GM13977 (cell line): Measurements from ENCODE around the gene VRTN.

Experiments used
- DNase-seq: peaks from one replicate; pipeline ENCODE4 v3.0.0; 2012; ENCODE audit warnings: low spot score
- in situ Hi-C: fragments of 300-500 bp; cut with MboI; formaldehyde crosslinking; loops from one replicate; pipeline ENCODE4 v1.12.0; 2022; ENCODE audit warnings: low sequenced_read_pairs, low pct_unique_long_range_greater_than_20kb, mixed read lengths, inconsistent platforms; ENCODE audit not compliant: unreplicated experiment
- TF ChIP-seq, protein P1 (sequence below): IDR thresholded peaks from 2 replicates; pipeline ENCODE4 v1.5.1; 2012; ENCODE audit warnings: mild to moderate bottlenecking, control low read depth; ENCODE audit not compliant: insufficient read depth; ENCODE audit errors: extremely low read depth, missing control alignments

Gene VRTN

DNA sequence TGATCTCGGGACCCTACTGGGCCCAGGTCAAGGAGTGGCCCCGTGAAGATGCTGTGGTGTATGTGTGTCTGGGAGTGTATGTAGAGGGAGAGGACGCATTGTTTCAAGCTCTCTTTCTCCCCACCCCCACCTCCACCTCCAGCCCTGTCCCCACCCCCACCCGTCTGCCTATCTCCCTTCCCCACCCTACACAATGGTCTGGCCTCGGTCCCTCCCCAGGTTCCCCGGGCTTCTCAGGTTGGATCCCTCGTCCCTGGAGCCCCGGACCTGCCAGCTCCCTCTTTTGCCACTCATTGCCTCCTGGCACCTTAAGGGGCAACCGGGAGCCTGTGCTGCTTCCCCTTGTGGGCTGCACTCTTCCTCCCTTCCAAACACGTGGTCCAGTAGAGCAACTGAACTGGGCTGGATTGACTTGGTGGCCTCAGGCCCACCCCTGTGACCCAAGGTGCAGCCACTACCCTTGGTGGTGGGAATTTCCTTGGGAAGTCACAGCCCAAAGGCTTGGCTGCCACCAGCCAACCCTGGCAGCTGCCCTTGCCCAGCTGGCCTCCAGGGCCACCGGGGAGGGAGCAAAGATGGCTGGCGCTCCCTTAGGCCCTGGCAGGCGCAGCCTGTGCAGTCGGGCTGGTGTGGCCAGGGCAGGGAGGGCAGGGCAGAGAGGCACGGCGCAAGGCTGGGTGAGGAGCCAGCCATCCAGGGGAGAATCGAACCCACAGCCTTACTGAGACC is 628 bp downstream of the VRTN start:
- DNase-seq = no peak
- in situ Hi-C loops = no loop called here
- TF ChIP-seq, protein P1, sequence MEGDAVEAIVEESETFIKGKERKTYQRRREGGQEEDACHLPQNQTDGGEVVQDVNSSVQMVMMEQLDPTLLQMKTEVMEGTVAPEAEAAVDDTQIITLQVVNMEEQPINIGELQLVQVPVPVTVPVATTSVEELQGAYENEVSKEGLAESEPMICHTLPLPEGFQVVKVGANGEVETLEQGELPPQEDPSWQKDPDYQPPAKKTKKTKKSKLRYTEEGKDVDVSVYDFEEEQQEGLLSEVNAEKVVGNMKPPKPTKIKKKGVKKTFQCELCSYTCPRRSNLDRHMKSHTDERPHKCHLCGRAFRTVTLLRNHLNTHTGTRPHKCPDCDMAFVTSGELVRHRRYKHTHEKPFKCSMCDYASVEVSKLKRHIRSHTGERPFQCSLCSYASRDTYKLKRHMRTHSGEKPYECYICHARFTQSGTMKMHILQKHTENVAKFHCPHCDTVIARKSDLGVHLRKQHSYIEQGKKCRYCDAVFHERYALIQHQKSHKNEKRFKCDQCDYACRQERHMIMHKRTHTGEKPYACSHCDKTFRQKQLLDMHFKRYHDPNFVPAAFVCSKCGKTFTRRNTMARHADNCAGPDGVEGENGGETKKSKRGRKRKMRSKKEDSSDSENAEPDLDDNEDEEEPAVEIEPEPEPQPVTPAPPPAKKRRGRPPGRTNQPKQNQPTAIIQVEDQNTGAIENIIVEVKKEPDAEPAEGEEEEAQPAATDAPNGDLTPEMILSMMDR = no peak

DNA sequence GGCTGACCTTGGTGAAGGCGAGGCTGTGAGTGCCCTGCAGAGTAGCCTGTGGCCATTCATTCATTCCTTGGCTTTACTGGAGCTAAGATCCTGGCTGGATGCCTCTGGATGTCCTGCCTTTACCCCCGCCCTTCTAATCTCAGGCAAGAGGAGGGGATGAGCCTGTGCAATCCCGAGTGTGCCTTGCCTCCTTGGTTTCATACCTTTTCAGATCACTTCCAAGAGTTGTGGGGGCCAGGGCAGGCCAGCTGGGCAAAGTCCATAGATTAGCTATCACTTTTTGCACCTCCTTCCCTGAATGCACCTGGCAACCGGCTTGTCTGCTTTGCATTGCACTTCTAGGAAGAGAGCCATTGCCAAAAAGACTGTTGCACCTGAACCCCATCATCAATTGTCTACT is 1.5 kb downstream of the VRTN start:
- in situ Hi-C loops = no loop called here
- TF ChIP-seq, protein P1 = no peak
- DNase-seq = no peak

DNA sequence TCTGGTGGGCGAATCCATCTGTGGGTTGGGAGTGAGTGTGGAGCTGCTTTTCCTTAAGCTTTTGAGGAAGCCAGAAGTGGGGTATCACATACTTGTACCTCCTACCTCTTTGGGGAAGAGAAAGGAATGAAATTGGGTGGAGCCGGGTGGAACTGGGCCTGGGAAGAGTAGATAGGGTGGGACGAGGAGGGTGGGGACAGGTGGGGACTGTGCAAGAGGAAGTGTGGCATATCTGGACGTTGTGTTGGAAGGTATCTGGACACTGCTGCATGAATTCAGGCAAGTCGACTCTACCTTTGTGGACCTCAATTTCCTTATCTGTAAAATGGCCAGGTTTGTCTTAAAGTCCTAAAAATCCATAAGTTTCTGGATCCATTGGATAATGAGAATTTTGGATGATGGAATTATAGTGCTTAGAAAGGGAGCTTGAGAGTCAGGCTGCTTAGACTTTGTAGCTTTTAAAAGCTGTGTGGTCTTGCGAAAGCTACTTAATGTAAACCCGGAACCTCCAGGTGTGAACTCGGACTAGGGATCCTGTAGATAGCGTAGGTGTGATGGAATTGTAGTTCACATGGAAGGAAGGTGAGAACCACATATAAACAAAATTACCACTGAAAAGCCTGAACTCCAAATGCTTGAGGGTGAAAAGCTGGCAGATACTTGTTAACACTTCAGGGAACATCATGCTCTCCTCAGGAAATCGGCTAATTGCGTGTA is 2.1 kb downstream of the VRTN start:
- in situ Hi-C loops = no loop called here
- TF ChIP-seq, protein P1 = no peak
- DNase-seq = no peak

DNA sequence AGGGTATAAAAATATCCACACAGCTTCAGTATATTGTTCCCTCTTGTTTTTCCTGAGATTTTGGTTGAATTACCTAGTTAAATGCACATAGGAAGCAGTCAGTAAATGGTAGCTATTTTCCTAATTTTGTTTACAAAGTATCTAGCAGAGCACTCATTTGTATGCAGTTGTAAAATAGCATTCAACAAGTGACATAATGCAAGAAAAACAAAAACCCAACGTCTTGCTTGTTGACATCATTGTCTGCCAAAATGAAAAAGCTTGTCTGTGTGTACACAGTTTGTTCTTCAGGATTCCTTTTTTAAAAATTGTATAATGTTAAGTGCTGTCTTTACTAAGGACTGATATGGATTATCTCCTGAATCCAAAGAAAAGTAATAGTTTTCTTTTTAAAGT is 2.7 kb downstream of the VRTN start:
- DNase-seq = no peak
- in situ Hi-C loops = no loop called here
- TF ChIP-seq, protein P1 = no peak

DNA sequence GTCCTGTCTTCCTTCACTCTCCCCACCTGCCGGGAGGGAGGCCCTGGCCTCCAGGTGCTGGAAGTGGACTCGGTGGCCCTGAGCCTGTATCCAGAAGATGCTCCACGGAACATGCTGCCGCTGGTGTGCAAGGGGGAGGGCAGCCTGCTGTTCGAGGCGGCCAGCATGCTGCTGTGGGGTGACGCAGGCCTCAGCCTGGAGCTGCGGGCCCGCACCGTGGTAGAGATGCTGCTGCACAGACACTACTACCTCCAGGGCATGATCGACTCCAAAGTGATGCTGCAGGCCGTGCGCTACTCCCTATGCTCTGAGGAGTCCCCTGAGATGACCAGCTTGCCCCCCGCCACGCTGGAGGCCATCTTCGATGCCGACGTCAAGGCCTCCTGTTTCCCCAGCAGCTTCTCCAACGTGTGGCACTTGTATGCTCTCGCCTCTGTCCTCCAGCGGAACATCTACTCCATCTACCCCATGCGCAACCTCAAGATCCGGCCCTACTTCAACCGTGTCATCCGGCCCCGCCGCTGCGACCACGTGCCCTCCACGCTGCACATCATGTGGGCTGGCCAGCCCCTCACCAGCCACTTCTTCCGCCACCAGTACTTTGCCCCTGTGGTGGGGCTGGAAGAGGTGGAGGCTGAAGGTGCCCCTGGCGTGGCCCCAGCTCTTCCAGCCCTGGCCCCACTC is 8.8 kb downstream of the VRTN start:
- TF ChIP-seq, protein P1 = no peak
- in situ Hi-C loops = no loop called here
- DNase-seq = no peak

DNA sequence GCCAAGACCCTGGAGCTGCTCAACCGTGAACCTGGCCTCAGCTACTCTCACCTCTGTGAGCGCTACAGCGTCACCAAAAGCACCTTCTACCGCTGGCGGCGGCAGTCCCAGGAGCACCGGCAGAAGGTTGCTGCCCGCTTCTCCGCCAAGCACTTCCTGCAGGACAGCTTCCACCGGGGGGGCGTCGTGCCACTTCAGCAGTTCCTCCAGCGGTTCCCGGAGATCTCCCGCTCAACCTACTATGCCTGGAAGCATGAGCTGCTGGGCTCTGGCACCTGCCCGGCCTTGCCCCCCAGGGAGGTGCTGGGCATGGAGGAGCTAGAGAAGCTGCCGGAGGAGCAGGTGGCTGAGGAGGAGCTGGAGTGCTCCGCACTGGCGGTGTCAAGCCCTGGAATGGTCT is 9.3 kb downstream of the VRTN start:
- TF ChIP-seq, protein P1 = no peak
- DNase-seq = no peak
- in situ Hi-C loops = no loop called here
